PC-3 (cell line): ENCODE data around the gene LINGO3.

Experiments
- CTCF ChIP-seq: fragments of 300-600 bp; sonication (generic); conservative IDR thresholded peaks from 2 replicates; pipeline ENCODE4 v1.5.1; 2017; ENCODE audit warnings: antibody characterized with exemption, low read depth, mild to moderate bottlenecking, low read length
- EZH2 ChIP-seq: fragments of 300-600 bp; sonication (generic); IDR thresholded peaks from one replicate; pipeline ENCODE4 v1.6.1; 2017; ENCODE audit warnings: antibody characterized with exemption, mild to moderate bottlenecking, low read length; ENCODE audit not compliant: unreplicated experiment
- EZH2phosphoT487 ChIP-seq: fragments of 300-600 bp; sonication (generic); IDR thresholded peaks from 2 replicates; pipeline ENCODE4 v1.6.1; 2018; ENCODE audit warnings: mild to moderate bottlenecking, antibody characterized with exemption, low read length, borderline replicate concordance

GRCh38 chr19:2344381-2344870 is 36.5 kb upstream of the LINGO3 start:
- no peak for TF ChIP-seq CTCF
- no peak for TF ChIP-seq EZH2
- TF ChIP-seq EZH2phosphoT487, result no peak
